GM10266 (cell line): ENCODE data around the gene INPP5A.

Experiments used
- DNase-seq: peaks from one replicate; pipeline ENCODE4 v3.0.0; 2012; ENCODE audit errors: extremely low spot score
- TF ChIP-seq, protein P1 (sequence below): IDR thresholded peaks from 2 replicates; pipeline ENCODE4 v1.5.1; 2012; ENCODE audit warnings: mild to moderate bottlenecking, low read depth; ENCODE audit not compliant: control insufficient read depth, insufficient read depth; ENCODE audit errors: missing control alignments

The INPP5A gene

DNA sequence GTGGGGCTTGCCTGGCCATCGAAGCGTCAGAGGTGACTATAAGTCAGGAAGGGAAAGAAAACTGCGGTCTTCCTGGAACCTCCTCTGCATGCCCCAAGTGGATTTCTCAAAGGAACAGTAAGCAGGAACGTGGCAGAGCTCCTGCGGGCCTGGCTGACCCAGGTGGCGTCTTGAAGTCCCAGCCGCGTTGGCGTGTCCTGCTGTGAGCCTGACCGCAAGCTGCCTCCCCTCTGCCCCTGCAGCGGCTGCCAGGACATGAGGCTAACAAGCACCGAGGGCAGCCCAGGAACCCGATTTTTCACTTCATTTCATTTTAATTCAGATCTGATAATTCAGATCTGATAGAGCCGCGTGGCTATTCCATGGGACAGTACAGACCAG is 193.0 kb downstream of the INPP5A start:
- DNase-seq, result no peak
- TF ChIP-seq, protein P1, sequence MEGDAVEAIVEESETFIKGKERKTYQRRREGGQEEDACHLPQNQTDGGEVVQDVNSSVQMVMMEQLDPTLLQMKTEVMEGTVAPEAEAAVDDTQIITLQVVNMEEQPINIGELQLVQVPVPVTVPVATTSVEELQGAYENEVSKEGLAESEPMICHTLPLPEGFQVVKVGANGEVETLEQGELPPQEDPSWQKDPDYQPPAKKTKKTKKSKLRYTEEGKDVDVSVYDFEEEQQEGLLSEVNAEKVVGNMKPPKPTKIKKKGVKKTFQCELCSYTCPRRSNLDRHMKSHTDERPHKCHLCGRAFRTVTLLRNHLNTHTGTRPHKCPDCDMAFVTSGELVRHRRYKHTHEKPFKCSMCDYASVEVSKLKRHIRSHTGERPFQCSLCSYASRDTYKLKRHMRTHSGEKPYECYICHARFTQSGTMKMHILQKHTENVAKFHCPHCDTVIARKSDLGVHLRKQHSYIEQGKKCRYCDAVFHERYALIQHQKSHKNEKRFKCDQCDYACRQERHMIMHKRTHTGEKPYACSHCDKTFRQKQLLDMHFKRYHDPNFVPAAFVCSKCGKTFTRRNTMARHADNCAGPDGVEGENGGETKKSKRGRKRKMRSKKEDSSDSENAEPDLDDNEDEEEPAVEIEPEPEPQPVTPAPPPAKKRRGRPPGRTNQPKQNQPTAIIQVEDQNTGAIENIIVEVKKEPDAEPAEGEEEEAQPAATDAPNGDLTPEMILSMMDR, result no peak

DNA sequence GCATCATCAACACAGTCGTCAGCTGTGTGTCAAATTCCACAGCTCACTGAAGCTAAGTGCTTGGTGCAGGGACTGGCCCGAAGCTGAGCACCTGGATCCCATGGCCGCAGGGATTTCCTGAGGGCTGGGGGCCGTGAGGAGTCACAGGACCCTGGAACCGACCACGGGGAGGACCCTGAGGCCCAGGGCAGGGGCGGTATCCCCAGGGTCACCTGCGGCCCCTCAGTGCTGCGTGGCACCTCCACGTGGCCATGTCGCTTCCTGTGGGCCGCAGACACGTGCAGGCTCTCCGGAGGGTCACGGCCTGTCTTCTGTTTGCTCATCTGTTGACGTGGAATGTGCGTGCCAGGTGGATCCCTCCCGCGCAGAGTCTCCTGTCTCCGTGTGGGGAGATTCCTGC is 194.9 kb downstream of the INPP5A start:
- DNase-seq, result no peak
- TF ChIP-seq, protein P1, result no peak

DNA sequence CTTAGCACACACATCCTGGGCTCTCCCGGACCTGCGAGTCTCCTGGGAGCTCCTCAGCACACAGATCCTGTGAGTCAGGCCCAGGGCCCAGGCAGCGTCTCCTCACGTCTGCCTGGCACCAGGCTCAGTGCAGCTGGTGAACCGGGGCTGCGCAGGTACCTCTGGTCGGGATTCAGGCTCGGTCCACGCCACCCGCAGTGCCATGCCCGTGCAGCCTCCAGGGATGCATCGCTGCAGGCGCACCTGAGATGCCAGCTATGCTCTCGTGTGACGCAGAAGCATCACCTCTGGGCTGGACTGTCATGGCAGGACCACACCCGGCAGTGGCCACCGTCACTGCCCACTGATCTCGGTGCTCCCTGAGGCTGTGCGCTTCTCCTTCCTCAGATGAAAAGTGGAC is 196.3 kb downstream of the INPP5A start:
- TF ChIP-seq, protein P1, result no peak
- DNase-seq, result no peak

DNA sequence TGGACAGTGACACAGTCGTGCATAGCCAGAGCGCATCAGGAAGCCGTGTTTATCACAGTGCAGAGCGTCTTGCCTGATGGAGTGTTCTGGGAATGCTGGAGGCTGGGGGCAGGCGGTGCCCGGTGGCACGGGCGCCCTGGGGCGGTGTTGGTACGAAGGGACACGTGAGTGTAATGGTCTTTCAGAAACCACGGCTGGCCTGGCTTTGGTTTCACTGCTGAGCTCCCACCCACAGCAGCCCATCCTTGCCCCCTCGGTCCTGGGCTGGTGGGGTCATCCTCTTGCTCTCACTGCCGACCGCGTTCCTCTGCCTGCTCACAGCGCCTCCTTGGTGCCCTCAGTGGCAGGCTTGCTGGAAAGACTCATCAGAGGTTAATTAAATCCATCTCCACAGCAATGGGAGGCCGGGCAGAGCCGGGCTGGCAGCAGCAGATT is 197.8 kb downstream of the INPP5A start:
- TF ChIP-seq, protein P1, result no peak

DNA sequence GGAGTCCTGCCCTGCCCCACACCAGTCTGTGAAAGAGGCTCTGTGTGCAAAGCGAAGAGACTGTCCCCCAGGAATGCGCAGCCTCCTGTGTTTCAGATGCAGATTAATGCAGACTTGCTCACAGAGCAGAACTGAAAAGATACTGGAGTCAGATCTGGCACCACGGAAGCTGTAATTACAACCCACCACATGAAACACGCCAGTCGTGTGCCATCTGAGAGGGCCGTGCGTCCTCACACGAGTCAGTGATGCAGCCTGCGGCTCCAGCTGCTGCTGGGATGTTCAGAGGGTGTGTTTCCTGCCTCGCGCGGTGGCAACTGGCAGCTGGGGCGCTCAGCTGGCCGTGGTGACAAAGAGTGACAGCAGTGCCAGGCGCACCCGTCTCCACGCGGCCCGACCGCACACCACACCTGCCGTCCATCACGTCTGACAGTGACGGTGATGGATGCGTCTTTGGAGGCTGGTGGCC is 198.4 kb downstream of the INPP5A start:
- TF ChIP-seq, protein P1, result no peak

More for the DNA sequence above, 197.8 kb downstream of the INPP5A start:
- DNase-seq, result no peak

DNA sequence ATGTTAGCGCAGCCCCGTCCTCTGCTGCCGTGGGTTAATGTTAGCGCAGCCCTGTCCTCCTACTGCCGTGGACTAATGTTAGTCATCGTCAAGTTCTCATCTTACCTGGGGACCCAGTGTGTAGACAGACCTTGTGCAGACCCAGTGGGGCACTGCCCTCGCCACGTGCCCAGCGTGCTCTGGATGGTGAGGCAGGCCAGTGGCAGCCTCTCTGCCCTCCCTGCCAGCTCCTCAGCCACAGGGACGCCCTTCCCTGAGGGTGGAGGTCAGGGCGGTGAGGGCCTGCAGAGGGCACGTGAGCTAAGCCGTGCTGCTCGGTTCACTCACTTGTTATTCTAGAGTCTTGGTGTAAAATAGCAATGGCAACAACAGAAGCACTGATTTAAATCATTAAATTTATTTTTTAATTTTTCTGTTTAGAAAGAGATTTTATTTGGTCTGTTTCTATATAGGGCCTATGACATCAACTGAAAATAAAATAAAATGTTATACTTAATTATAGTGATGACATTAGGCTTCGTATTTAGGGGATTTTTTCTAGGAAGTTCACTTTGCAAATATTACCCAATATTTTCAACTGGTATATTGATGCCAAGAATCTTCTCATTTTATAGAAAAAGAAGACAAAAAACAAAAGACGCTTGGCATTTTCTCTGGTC is 199.9 kb downstream of the INPP5A start:
- TF ChIP-seq, protein P1, result no peak
- no peak for DNase-seq

More for the DNA sequence above, 198.4 kb downstream of the INPP5A start:
- no peak for DNase-seq

DNA sequence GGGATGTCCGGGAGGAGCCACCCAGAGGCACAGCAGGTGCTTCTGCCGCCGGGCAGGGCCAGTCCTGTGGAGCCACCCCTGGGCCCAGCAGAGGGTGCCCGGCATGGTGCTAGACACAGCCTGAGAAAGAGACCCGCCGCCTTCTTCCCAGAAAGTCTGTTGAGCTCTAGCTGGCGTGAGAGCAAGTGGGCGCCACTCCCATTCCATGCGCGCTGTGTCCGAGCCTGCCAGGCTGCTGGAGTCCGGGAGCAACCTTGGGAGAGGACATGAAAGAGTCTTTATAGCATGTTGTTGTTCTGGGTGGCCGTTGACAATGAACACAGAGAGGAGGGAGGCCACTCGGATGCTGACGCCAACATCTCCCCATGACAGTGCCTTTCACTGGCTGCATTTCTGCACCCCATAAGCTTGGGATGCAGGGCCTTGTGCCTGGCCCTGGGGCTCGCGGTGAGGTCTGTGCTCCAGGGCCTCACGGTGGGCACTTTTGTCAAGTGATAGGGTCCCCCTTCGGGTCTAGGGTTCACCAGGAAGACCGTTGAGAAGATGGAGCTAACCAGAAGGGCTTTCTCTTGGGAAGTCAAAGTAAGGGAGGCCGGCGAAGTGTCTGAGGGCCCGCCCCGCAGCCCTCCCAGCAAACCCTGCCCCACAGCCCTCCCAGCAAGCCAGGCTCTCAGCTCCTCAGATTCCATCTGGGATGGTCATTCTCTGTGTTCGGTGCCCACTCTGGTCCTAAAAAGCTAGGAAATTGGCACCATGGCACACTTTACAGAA is 201.1 kb downstream of the INPP5A start:
- TF ChIP-seq, protein P1, result no peak
- DNase-seq, result no peak
